ENCODE measurements around the gene TTC7B. TPM values are rescaled to one million over a fixed set of nuclear protein-coding genes. Genes with fewer than 3 reads are reported as not detected.

Gene TTC7B
- total RNA-seq, 2 donors from 2014 or later = 25.0 to 40.7 TPM

- intact Hi-C loops (cut with DNase I) = no loop called here
- 93% methylated on average over 12 of the region's 12 CpGs for WGBS
- no peak for TF ChIP-seq CTCF (IDR thresholded peaks at IDR 0.05)
- no peak for TF ChIP-seq POLR2AphosphoS5 (IDR thresholded peaks at IDR 0.05)
- no peak for TF ChIP-seq POLR2A (IDR thresholded peaks at IDR 0.05)
Observed at GRCh38 chr14:90583916-90584605, 232.2 kb downstream of the TTC7B start.

GRCh38 chr14:90583427-90583826, 232.8 kb downstream of the TTC7B start:
- H3K36me3 ChIP-seq = no peaks in the 10 kb centered on the region
- TF ChIP-seq POLR2AphosphoS5 (IDR thresholded peaks at IDR 0.05) (no peak), POLR2A (IDR thresholded peaks at IDR 0.05) (no peak), CTCF (IDR thresholded peaks at IDR 0.05) (no peak)
- H3K27me3 ChIP-seq (replicated peaks; ENCODE audit: insufficient read depth) = no peaks in the 10 kb centered on the region
- H3K9me3 ChIP-seq = no peaks in the 10 kb centered on the region
- WGBS = 91% methylated on average over 4 of the region's 4 CpGs
- no peak overlapping the region for H3K27ac ChIP-seq
- intact Hi-C loops (cut with DNase I) = no loop called here
- no peak overlapping the region for H3K4me3 ChIP-seq
- DNase-seq (ENCODE audit: low spot score) = no peak
- H3K4me1 ChIP-seq (replicated peaks) = no peaks in the 10 kb centered on the region

More at GRCh38 chr14:90583916-90584605, 232.2 kb downstream of the TTC7B start:
- H3K36me3 ChIP-seq = no peaks in the 10 kb centered on the region
- no peak for DNase-seq (ENCODE audit: low spot score)
- no peak overlapping the region for H3K4me3 ChIP-seq
- H3K27me3 ChIP-seq (replicated peaks; ENCODE audit: insufficient read depth) = no peaks in the 10 kb centered on the region
- H3K27ac ChIP-seq = no peak overlapping the region
- H3K4me1 ChIP-seq (replicated peaks) = no peaks in the 10 kb centered on the region
- H3K9me3 ChIP-seq = no peaks in the 10 kb centered on the region

GRCh38 chr14:90582166-90582565, 234.1 kb downstream of the TTC7B start:
- DNase-seq (ENCODE audit: low spot score) = no peak
- TF ChIP-seq POLR2A (IDR thresholded peaks at IDR 0.05) = no peak
- TF ChIP-seq CTCF (IDR thresholded peaks at IDR 0.05) = no peak
- no peak for TF ChIP-seq POLR2AphosphoS5 (IDR thresholded peaks at IDR 0.05)
- no peaks in the 10 kb centered on the region for H3K36me3 ChIP-seq
- H3K4me1 ChIP-seq (replicated peaks) = no peaks in the 10 kb centered on the region
- H3K4me3 ChIP-seq = no peak overlapping the region
- no peaks in the 10 kb centered on the region for H3K27me3 ChIP-seq (replicated peaks; ENCODE audit: insufficient read depth)
- intact Hi-C loops (cut with DNase I) = no loop called here
- H3K9me3 ChIP-seq = no peaks in the 10 kb centered on the region
- no peak overlapping the region for H3K27ac ChIP-seq
- 97% methylated on average over 3 of the region's 3 CpGs for WGBS

GRCh38 chr14:90581745-90582144, 234.5 kb downstream of the TTC7B start:
- DNase-seq (ENCODE audit: low spot score) = no peak
- Histone ChIP-seq H3K4me1 (replicated peaks) (no peaks in the 10 kb centered on the region), H3K27me3 (replicated peaks; ENCODE audit: insufficient read depth) (no peaks in the 10 kb centered on the region), H3K36me3 (no peaks in the 10 kb centered on the region), H3K27ac (no peak overlapping the region), H3K4me3 (no peak overlapping the region), H3K9me3 (no peaks in the 10 kb centered on the region)
- intact Hi-C loops (cut with DNase I) = no loop called here
- WGBS = 93% methylated on average over 8 of the region's 8 CpGs
- TF ChIP-seq POLR2AphosphoS5 (IDR thresholded peaks at IDR 0.05) (no peak), POLR2A (IDR thresholded peaks at IDR 0.05) (no peak), CTCF (IDR thresholded peaks at IDR 0.05) (no peak)

Measured in prostate gland (tissue), 2 donors.